Chondrocyte (in vitro differentiated cells): ENCODE measurements around the gene GPR183. TPM values are rescaled to one million over a fixed set of nuclear protein-coding genes. Genes with fewer than 3 reads are reported as not detected.

Experiments used
- DNase-seq: peaks from one replicate; pipeline ENCODE4 v3.0.0; 2021; ENCODE audit warnings: mixed read lengths, low spot score
- H3K27ac Mint-ChIP-seq: one replicate; pipeline ENCODE4 v1.8.0; 2021; ENCODE audit warnings: mild to moderate bottlenecking, moderate library complexity, mixed read lengths; ENCODE audit not compliant: unreplicated experiment
- H3K27me3 Mint-ChIP-seq: 2 replicates; pipeline ENCODE4 v1.8.0; 2021; ENCODE audit warnings: low read depth, mixed read lengths
- H3K36me3 Mint-ChIP-seq: 2 replicates; pipeline ENCODE4 v1.8.0; 2021; ENCODE audit warnings: low read depth, mixed read lengths
- H3K4me1 Mint-ChIP-seq: 2 replicates; pipeline ENCODE4 v1.8.0; 2021; ENCODE audit warnings: low read depth, mild to moderate bottlenecking, mixed read lengths
- H3K4me3 Mint-ChIP-seq: one replicate; pipeline ENCODE4 v1.8.0; 2021; ENCODE audit warnings: mild to moderate bottlenecking, moderate library complexity, mixed read lengths; ENCODE audit not compliant: unreplicated experiment
- H3K9me3 Mint-ChIP-seq: 2 replicates; pipeline ENCODE4 v1.8.0; 2021; ENCODE audit warnings: low read depth, mixed read lengths
- total RNA-seq: library from RNA; stranded (reverse); gene quantifications from 3 replicates; pipeline ENCODE4 v1.2.1, GENCODE V29; 2021
- TF ChIP-seq, protein P1 (sequence below): fragments of 200-600 bp; sonication (generic); IDR thresholded peaks from 2 replicates; pipeline ENCODE4 v1.5.0; 2021; ENCODE audit warnings: antibody characterized with exemption, mild to moderate bottlenecking, moderate library complexity

The GPR183 gene
- total RNA-seq, 1 donor from 2014 or later, result 5.7 TPM

GRCh38 chr13:99299256-99299919 is 7.8 kb downstream of the GPR183 start:
- H3K4me1 Mint-ChIP-seq, result peaks cover 37% of the 10 kb centered on the region
- no peaks in the 10 kb centered on the region for H3K9me3 Mint-ChIP-seq
- peaks cover 6% of the 10 kb centered on the region for H3K36me3 Mint-ChIP-seq
- H3K27ac Mint-ChIP-seq, result no peak overlapping the region
- H3K4me3 Mint-ChIP-seq, result no peak overlapping the region
- H3K27me3 Mint-ChIP-seq, result no peaks in the 10 kb centered on the region
- DNase-seq, result no peak
- TF ChIP-seq, protein P1, sequence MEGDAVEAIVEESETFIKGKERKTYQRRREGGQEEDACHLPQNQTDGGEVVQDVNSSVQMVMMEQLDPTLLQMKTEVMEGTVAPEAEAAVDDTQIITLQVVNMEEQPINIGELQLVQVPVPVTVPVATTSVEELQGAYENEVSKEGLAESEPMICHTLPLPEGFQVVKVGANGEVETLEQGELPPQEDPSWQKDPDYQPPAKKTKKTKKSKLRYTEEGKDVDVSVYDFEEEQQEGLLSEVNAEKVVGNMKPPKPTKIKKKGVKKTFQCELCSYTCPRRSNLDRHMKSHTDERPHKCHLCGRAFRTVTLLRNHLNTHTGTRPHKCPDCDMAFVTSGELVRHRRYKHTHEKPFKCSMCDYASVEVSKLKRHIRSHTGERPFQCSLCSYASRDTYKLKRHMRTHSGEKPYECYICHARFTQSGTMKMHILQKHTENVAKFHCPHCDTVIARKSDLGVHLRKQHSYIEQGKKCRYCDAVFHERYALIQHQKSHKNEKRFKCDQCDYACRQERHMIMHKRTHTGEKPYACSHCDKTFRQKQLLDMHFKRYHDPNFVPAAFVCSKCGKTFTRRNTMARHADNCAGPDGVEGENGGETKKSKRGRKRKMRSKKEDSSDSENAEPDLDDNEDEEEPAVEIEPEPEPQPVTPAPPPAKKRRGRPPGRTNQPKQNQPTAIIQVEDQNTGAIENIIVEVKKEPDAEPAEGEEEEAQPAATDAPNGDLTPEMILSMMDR, result no peak

- Mint-ChIP-seq H3K27me3 (no peaks in the 10 kb centered on the region), H3K36me3 (peaks cover 6% of the 10 kb centered on the region), H3K4me3 (no peak overlapping the region), H3K27ac (no peak overlapping the region), H3K4me1 (peaks cover 30% of the 10 kb centered on the region), H3K9me3 (no peaks in the 10 kb centered on the region)
- TF ChIP-seq, protein P1, result no peak
- no peak for DNase-seq
These were observed 9.1 kb downstream of the GPR183 start for GRCh38 chr13:99298056-99298455.

- no peaks in the 10 kb centered on the region for H3K27me3 Mint-ChIP-seq
- H3K9me3 Mint-ChIP-seq, result no peaks in the 10 kb centered on the region
- H3K4me3 Mint-ChIP-seq, result no peak overlapping the region
- no peak for DNase-seq
- H3K36me3 Mint-ChIP-seq, result peaks cover 8% of the 10 kb centered on the region
- H3K4me1 Mint-ChIP-seq, result peaks cover 30% of the 10 kb centered on the region
- TF ChIP-seq, protein P1, result no peak
- peak overlapping the region; percentile 77 for H3K27ac Mint-ChIP-seq
These were observed 9.9 kb downstream of the GPR183 start for GRCh38 chr13:99297331-99297730.

GRCh38 chr13:99296398-99296797 is 10.8 kb downstream of the GPR183 start:
- Mint-ChIP-seq H3K4me3 (peak overlapping the region; percentile 11), H3K27me3 (no peaks in the 10 kb centered on the region), H3K36me3 (peaks cover 8% of the 10 kb centered on the region), H3K27ac (peak overlapping the region; percentile 84), H3K9me3 (no peaks in the 10 kb centered on the region), H3K4me1 (peaks cover 30% of the 10 kb centered on the region)
- TF ChIP-seq, protein P1, result no peak
- DNase-seq, result no peak

DNA sequence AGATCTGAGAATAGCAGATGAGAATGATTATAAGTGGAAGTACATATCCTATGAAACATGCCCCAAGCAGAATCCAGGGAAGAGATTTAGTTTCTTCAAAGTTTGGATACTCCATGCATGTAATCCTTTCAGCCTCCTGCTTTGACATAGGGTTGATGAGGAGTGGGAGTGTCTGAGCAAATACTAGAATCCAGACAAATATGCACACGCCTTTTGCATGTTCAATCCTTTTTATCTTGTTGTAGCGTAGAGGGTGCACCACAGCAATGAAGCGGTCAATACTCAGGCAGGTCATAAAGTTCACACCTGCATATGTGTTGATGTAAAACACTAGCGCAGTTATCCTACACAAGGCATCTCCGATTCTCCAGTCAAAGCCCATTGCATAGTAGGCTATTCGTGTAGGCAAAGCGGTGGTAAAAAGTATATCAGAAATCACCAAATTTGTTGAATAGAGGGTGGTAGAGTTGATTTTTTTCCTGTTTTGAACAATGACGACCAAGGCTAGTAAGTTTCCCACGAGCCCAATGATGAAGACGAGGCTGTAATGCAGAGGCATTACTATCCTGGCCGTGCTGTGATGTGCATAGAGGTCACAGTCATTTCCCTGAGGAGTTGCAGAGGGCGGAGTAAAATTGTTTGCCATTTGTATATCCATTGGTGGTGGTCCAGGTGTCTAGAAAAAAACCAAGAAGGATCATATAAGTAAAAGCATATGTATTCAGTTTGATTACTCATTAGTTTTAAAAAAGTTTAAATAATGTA is 11.5 kb downstream of the GPR183 start:
- H3K4me1 Mint-ChIP-seq, result peaks cover 30% of the 10 kb centered on the region
- H3K36me3 Mint-ChIP-seq, result peaks cover 9% of the 10 kb centered on the region
- TF ChIP-seq, protein P1, result no peak
- DNase-seq, result no peak
- H3K9me3 Mint-ChIP-seq, result no peaks in the 10 kb centered on the region
- H3K27ac Mint-ChIP-seq, result peak overlapping the region; percentile 17
- no peaks in the 10 kb centered on the region for H3K27me3 Mint-ChIP-seq
- H3K4me3 Mint-ChIP-seq, result no peak overlapping the region
